GM12865 (cell line): ENCODE measurements around the gene ARMH3.
A peak's percentile ranks its signal among the peaks of the same experiment; 100 is the strongest.
"Not testable (repeated sequence)": the region's sequence is repeated elsewhere in the genome, so short reads cannot be mapped to it uniquely, and the experiment has no call there.

ENCODE experiments used
- DNase-seq: peaks from one replicate; pipeline ENCODE4 v3.0.0; 2010; ENCODE audit warnings: low read depth
- H3K4me3 ChIP-seq: 2 replicates; pipeline ENCODE4 v1.5.1; 2011; ENCODE audit warnings: mild to moderate bottlenecking, low read depth, low read length, control low read depth
- TF ChIP-seq, protein P1 (sequence below): IDR thresholded peaks from 2 replicates; pipeline ENCODE4 v1.5.1; 2011; ENCODE audit warnings: low read length, control low read depth, low read depth, inconsistent platforms; ENCODE audit not compliant: insufficient read depth; ENCODE audit errors: missing control alignments

Gene ARMH3

DNA sequence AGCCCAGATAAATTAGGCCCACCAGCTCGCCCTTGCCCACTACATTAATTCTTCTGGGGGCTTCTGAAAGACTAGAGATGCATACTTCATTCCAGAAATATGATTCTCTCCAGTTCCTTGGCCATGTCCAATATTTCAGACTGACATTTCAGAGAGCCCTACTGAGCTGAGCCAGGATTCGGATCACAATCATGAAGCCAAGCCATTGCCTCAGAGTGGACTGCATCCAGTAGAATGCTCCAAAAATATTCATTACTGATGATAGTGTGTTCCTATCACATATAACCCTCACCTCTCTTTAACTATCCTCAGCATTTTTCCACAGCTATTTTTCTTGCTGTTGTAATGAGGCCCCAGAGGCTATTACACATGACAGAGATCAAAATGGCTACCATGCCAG lies 38.7 kb downstream of the ARMH3 start:
- H3K4me3 ChIP-seq, result no peak overlapping the region
- TF ChIP-seq, protein P1, sequence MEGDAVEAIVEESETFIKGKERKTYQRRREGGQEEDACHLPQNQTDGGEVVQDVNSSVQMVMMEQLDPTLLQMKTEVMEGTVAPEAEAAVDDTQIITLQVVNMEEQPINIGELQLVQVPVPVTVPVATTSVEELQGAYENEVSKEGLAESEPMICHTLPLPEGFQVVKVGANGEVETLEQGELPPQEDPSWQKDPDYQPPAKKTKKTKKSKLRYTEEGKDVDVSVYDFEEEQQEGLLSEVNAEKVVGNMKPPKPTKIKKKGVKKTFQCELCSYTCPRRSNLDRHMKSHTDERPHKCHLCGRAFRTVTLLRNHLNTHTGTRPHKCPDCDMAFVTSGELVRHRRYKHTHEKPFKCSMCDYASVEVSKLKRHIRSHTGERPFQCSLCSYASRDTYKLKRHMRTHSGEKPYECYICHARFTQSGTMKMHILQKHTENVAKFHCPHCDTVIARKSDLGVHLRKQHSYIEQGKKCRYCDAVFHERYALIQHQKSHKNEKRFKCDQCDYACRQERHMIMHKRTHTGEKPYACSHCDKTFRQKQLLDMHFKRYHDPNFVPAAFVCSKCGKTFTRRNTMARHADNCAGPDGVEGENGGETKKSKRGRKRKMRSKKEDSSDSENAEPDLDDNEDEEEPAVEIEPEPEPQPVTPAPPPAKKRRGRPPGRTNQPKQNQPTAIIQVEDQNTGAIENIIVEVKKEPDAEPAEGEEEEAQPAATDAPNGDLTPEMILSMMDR, result no peak
- no peak for DNase-seq

DNA sequence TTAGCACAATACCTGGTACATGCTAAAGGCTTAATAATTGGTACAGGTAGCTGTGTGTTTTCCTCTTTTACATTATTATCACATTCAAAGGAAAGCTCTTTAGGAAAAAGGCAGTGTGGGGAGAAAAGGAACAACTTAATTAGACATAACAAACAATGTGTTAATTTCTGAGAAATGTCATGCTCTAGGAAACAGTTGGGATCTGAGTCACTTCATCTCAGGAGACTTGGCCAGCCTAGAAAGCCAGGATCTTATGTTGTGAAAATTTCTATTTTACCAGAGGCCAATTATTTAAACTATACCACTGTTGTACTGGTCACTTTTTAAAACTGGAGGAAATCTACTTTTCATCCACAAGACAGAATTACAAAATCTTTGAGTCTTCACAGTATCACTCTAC lies 39.6 kb downstream of the ARMH3 start:
- no peak overlapping the region for H3K4me3 ChIP-seq
- TF ChIP-seq, protein P1, result no peak
- no peak for DNase-seq

DNA sequence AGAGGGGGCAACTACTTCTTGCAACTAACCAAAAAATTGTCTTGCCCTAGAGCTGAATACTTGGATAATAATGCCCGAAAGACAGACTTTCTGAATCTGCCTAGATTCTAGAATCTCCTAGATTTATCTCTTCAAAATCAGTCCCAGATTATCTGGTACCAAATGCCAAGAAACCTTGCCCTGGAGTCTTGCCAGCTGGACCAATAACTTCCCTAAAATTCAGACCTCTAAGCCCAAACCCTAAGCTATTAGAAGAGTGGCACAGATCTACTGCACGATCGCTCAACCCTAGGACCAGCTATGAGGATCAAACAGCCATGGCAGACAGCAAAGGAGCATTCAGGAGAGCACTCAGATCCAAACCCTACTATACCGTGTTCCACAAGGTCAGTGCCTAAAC lies 45.0 kb downstream of the ARMH3 start:
- no peak for DNase-seq
- H3K4me3 ChIP-seq, result no peak overlapping the region
- TF ChIP-seq, protein P1, result no peak

DNA sequence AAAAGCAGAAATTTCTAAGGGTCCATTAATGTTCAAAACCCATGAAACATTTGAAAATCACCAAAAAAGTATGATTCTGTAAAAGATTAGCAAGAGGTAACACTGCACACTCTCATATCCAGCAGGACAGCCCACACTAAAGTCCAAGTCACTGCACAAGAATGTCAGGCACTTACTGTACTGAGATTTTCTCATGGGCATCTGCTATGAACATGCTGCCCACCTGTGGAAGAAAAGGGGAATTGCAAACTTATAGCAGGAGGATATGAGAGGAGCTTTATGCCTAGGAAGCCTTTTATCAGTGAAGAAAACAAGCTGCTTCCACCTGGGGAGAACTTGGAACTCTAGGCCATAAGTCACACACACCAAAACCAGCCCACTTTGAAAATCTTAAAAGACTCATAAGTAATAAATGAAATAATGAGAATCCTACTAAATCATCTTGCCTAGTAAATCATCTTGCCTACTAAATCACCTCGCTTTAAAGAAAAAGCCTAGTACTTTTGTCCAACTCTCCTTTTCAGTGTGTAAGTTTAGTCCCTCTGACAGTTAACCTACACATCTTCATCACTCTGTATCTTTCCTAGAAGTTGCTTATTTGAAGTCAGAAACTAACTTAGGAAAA lies 46.1 kb downstream of the ARMH3 start:
- H3K4me3 ChIP-seq, result no peak overlapping the region
- TF ChIP-seq, protein P1, result peak; percentile 98
- peak; percentile 85 for DNase-seq

DNA sequence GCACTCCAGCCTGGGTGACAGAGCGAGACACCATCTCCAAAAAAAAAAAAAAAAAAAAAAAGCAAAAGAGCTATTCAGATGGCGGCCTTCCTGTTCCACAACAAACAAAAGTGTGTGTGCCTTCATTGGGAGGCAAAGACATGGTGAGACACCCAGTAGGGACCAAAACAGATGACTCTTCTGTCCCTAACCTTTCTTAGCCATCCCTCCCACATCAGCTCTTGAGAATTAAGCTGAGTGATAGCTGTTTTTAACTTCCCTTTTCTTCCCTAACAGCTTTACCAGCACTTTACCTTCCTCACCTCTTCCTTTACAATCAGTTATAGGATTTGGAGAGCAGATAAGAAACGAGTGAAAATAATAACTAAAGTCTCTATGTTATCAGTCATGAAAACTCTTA lies 48.2 kb downstream of the ARMH3 start:
- DNase-seq, result no peak
- no peak overlapping the region for H3K4me3 ChIP-seq
- TF ChIP-seq, protein P1, result no peak

DNA sequence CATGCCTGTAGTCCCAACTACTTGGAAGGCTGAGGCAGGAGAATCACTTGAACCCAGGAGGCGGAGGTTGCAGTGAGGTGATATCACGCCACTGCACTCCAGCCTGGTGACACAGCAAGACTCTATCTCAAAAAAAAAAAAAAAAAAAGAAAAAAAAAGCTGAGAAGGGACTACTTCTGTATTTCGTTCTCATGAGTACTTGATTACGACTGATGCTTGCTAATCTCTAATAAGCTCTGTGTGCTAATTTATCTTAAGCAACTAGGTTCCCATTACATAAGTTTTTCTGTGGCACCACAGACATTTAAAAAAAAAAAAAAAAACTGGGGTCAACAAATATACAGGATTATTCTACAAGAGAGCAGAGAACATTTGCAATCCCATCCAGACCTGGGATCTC lies 48.9 kb downstream of the ARMH3 start:
- not testable (repeated sequence) for DNase-seq, H3K4me3 ChIP-seq

DNA sequence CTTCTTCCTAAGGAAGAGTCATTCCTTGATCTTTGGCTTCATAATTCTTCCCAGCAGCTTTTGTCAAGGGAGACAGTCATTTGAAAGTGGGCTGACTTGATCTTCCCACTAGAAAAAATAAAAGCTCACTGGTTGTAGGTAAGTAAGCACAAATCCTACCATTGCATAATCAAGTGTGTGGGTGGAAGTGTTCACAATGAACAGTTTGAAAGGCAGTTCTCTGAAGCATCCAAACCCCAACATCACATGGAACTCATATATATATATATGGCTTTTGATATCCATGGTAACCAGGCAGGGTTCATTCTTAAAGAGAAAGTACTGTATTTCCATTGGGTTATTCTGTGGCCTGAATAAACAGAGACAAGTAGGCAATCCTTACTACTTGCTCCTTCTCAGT lies 51.6 kb downstream of the ARMH3 start:
- DNase-seq, result no peak
- TF ChIP-seq, protein P1, result no peak
- H3K4me3 ChIP-seq, result no peak overlapping the region
